Measurements from ENCODE around the gene MVB12A.
A peak's percentile ranks its signal among the peaks of the same experiment; 100 is the strongest.

MVB12A gene

DNA sequence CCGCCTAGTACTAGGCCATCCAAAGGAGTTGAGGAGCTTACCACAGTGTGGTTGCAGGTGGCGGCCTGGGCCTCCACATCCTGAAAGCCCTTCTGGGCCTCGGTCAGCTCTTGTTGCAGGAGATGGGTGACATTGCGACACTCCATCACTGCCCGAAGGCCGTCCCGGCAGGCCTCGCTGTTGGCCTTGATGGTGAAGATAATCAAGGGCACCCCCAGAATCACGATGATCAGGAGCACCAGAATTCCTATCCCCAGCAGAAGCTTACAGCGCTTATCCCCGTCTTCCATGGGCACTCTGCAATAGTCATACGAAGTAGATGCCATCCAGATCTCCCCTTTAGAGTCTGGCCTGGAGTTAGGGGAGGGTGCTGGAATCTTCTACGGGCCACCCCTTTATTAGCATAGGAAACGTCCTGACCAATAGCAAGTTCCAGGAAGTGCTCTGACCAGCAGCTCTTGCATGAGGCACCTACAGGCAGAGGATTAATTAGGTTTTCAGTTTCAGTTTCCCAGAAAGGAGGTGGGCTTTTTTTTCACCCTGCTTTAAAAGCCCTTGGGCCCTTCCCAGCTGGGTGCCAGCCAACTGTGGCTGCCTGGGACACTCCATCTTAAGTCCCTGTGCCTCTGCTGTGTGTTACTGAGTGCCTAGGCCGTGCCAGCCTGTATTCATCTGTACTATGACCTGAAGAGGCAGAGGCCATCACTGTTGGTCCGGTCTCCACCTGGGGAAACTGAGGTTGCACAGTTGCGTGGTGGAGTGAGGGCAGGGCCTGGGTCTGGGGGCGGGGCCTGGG lies 14.4 kb upstream of the MVB12A start, which contains the start of gene BST2:
BST2 (minus strand) TSS at position 381 of the 796 bp plus-strand sequence; CDS start at position 326, 55 bp downstream.
- DNase-seq = peak; percentile 55

DNA sequence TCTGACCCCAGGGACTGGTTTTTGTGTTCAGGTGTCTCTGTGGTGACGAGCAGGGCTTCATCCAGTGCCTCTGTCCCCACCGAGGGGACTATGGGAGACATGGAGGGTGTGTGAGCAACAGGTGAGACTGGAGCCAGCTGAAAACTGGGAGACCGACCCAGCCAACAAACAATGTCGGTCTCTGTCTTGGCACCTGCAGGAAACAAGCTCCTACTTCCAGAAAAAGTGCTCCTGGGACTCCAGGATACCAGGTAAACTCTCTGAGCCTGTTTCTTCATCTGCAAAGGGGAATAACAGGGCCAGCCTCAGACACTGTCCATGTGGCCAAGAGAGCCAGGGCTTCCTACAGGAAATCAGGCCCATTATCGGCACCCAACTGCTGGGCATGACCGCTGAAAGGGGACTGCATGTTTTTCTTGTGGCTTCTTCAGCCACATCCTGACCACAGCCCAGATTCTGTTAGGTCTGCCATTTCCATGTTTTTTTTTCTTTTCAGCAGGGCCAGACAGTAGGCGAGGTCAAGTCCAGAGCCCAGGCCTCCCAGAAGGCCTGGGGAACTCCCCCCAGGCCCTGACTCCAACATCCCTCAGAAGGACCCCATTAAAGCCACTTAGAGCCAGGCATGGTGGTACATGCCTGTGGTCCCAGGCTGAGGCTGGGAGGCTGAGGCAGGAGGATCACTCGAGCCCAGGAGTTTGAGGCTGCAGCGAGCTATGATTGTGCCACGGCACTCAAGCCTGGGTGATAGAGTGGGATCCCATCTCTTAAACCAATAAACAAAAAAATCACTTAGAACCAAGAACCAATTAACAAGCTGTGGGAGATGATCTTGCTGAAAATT lies 13.6 kb upstream of the MVB12A start:
- DNase-seq = no peak

DNA sequence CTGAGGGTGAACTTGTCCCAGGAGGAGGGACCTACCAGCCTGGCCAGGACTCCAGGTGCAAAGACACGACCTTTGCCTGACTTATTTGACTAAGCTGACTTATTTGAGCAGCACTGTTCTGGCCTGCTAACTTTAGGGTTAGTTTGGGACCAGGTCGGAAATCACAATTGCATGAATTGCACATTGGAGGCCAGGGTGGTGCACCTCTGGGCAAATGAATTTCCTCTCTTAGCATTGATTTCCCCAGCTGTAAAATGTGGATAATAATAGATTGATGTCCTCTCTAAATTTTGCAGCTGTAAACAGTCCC lies 13.0 kb upstream of the MVB12A start:
- no peak for DNase-seq

DNA sequence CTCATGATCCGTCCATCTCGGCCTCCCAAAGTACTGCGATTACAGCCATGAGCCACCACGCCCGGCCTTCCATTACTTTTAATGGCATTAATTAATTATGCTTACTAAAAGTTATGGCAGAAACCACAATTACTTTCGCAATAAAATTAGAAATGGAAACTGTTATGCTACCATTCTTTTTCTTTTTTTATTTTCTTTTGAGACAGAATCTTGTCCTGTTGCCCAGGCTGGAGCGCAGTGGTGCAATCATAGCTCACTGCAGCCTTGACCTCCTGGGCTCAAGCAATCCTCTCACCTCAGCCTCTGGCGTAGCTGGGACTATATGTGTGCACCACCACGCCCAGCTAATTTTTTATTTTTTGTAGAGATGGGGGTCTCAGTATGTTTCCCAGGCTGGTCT lies 9.9 kb upstream of the MVB12A start:
- no peak for DNase-seq

DNA sequence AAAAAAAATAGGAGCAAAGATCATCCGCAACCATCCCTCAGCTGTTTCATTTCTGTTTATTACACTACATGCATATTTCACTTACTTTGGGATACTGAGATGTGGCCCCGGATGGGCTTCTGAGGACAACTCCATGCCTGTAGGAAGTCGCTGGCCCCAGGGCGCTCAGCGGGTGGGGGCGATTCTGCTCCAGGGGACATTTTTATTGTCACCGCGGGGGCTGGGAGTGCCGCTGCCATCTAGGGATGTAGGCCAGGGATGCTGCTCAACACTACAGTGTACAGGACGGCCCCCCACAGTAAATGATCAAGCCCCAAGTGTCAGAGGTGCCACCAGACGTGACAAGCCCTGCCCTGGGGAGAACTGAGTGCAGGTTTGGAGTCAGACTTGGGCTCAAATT lies 8.0 kb upstream of the MVB12A start:
- no peak for DNase-seq

DNA sequence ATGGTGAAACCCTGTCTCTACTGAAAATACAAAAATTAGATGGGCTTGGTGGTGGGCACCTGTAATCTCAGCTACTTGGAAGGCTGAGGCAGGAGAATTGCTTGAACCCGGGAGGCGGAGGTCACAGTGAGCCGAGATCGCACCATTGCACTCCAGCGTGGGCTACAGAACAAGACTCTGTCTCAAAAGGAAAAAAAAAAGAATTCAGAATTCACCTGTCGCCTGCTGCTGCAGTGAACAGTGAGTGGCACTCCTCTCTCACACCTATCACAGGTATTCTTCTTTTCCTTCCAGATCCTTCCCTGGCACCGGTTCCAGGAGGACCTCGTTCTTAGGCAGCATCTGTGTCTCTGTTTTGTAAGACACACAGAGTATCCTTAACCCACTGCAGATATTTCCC lies 5.8 kb upstream of the MVB12A start:
- peak; percentile 36 for DNase-seq

DNA sequence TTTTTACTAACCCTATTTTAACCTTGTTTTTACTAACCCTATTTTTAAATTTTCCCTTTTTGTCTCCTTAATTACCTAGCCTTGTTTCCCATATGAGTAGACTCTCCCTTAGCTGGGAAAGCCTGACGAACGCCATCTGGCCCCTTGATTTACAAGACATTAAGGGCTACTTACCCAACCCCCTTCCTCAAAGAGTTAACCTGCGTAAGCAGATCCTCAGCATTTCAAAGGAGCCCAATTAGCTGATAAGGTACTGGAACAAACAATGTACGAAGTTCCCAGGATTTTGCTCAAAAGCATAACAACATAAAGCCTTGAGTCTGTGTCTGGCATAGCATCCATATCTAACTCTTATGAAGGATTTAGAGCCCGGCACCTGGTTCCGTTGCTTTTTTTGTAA lies 4.7 kb upstream of the MVB12A start:
- peak; percentile 99 for DNase-seq

DNA sequence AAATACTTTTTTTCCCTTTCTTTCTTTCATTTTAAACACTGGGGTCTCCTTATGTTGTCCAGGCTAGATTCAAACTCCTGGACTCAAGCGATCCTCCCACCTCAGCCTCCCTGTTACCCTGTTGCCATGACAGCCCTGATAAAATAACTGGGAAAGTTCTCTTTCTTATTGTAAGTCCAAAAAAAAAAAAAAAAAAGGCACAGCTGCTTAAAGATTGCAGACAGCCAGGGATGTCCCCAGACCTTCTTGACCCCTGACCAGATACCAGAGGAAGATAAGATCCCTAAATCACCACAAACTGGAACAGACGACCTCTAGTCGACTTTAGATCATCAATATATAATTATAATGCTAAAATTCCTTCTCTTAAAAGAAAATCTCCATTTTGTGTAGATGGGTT lies 1.1 kb upstream of the MVB12A start:
- no peak for DNase-seq

DNA sequence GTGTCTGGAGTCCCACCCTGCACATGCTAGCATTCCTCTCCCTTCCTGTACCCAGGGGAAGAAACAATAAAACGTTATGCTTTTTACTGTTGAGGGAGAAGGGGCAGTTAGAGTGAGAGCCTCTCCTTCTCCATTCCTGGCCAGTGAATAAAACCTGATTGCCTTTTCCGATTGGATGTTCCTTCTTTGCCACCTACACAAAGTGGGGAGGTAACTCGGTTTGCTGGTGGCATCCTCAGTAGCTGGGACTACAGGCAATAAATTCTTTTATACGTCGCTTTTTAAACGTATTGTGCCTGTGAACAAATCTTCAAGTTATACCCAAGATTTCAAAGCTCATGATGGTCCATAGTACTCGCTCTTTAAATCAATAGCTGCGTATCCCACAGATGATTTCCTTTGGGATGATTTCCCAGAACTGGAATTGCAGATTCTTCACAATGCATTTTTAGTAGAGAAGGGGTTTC lies 660 bp upstream of the MVB12A start:
- DNase-seq = no peak

DNA sequence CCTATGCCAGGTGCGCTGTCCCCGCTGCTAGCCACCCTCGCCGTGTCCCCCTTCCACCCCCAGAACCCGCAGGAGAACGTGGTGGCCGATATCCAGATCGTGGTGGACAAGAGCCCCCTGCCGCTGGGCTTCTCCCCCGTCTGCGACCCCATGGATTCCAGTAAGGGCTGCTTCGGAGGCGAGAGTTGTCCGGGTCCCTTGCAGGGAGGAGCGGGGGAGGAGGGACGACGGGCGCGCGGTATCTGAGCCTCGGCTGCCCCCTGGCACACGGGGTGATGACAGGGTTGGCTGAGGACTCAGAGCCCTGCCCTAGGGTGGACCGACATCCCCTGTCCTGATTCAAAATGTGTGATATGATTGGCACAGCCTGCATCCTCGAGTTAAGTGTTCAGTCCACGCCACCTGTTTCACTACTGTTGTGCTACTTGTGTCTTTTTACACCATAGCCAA lies 653 bp downstream of the MVB12A start:
- DNase-seq = peak; percentile 81

DNA sequence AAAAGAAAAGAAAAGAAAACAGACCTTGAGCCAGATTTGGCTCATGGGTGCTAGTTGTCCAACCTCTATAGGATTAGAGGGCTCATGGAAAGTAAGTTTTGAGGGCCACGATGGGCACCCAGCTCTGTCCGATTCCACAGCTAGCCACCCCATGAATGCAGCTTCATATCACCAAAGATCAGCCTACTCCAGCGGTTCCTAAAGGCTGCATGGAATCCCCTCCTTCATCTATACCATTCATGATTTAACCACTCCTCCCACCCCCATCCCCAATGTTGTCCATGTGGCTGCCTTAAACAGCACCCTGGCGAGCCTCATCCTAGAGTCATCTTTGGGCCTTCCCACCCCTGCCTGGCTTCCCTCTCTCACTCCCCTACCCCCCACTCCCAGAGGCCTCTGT lies 2.1 kb downstream of the MVB12A start:
- no peak for DNase-seq

DNA sequence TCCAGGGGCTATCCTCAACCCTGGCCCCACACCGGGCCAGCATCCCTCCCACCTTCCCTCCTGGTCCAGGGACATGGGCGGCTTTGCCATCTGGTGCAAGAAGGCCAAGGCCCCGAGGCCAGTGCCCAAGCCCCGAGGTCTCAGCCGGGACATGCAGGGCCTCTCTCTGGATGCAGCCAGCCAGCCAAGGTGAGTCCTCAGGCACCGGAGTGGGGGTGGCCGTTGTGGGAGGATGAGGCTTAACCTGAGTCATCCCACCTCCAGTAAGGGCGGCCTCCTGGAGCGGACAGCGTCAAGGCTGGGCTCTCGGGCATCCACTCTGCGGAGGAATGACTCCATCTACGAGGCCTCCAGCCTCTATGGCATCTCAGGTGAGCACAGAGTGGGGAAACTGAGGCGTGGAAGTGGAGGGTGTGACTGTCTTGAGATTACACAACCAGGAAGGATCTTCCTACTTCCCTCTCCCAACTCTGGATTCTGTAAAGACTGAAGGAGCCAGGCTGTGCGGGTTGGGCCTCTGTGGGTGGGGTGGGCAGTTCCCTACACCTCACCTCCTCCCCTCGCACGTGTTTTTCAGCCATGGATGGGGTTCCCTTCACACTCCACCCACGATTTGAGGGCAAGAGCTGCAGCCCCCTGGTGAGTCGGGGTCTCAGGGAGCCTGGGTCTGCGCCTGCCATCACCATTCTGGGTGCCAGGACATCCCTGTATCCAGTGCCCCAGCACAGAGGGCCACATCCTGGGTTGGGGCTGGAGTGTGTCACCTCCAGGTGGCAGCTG lies 3.8 kb downstream of the MVB12A start:
- no peak for DNase-seq

DNA sequence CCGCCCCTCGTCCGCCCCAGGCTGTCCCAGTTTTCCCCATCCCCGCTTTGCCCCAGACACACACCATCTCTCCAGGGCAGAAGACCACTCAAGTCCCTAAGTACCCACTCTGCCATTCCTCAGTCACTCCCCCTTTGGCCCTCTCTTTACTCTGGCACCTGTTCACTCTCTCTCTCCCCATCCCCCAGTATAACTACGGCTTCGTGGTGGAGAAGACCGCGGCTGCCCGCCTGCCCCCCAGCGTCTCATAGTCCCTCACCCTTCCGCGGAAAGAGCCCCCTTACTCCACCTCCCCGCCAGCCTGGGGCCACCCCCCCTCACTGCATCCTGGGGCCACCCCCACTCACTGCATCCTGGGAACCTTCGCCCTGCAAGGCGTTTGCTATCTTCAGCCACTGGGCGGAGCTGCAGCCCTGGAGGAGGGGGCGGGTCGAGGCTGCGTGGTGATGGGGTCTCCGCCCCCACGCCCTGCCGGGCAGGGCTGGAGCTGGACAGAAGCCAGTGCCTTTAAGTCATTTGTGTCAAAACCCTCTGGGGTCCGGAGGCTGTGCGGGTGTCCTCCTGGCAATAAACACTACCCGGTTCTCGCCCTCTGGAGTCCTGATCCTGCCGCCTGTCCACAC lies 5.0 kb downstream of the MVB12A start:
- DNase-seq = peak; percentile 92

DNA sequence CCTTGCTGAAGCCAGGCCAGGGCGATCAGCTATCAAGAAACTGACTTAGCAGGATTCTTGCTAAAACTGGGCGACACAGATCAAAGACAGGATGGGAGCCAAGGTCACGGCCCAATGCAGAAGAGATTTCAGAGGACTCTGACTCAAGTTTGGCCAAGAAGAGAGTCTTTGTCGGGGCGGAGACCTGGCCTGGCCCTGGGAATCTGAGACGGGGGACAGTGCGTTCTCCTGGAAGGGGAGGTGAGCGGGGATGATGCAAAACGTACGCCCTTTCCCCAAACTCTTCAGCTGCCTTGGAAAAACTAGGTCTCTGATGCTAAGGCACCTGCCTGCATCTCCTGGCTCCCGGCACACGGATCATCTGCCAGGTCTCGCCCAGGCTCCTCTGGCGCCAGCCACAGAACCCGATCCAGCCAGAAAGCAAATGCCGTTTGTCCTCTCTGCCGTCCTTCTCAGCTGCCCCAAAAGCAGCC lies 9.8 kb downstream of the MVB12A start:
- DNase-seq = no peak

DNA sequence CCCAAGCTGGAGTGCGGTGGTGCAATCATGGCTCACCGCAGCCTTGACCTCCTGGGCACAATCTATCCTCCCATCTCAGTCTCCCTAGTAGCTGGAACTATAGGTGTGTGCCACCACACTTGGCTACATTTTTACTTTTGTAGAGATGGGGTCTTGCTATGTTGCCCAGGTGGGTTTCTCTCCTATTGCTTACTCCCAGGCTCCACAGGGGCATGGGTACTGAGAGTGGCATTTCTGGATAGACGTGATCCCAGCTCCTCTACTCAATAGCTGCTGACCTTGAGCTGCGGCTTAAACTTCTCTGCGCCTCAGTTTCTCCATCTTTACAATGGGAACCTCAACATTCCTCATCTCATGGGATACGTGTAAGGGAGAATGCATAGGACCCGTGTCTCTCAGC lies 11.6 kb downstream of the MVB12A start:
- no peak for DNase-seq

DNA sequence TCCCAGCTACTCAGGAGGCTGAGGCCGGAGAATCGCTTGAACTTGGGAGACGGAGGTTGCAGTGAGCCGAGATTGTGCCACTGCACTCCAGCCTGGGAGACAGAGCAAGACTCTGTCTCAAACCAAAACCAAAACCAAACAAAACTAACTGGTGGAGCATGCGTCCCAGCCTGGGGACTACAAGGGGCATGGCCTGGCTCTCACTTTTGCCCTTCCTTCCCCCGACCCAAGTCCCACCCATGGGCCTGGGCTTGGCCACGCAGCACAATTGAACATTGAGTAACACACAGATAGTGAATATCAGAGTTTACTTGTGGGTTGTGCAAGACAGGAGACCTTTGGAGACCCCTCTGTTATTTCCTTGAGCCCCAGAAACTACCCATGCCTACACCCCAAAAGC lies 15.4 kb downstream of the MVB12A start:
- no peak for DNase-seq

DNA sequence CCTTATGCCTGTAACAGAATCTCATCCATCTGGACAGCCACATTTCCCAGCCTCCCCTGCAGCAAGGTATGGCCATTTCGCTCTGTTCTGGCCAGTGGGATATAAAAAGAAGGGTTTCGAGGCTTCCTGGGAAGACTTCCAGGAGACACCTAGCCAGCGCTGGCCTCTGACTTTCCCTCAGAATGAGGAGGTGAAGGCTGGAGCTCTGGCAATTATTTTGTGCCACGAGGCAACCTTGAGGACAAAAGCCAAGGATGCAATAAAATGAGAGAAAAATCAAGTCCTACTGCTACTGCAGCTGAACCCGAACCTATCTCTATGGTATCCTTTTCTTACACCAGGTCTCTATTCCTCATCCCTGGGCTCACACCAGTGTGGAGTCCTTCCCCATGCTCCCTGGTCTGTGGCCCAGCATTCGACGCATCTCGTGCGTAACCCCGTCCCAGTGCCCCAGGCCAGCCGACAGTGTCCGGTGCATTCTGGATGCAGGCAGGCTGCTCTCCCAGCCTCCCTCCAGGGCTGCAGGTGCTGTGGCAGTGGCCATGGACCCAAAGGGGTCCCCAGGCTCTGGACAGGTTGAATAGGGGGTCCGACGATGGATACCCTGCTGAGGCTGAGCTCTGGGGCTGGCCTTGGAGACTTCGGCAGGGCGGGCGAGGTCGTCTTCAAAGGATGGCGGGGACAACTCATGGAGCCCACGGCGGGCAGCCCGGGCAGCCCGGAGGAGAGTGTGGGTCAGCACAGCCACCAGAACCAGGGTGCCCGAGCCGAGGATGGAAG lies 16.4 kb downstream of the MVB12A start:
- no peak for DNase-seq

DNA sequence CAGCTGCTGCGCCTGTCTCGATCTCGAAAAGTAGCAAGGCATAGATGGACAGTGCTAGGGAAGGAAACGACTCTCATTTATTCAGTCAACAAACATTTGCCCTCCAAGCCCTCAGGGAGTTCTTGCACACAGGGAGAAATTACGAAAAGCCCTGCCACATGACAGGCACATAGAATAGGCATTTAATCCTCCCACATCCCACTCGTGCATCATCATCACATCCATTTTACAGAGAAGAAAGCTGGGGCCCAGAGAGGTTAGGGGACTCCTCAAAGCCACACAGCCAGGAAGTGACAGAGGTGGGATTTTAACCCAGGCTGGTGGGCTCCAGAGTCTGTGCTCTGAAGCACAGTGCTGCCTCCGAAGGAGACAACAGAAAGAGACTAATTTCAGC lies 17.0 kb downstream of the MVB12A start:
- no peak for DNase-seq

DNA sequence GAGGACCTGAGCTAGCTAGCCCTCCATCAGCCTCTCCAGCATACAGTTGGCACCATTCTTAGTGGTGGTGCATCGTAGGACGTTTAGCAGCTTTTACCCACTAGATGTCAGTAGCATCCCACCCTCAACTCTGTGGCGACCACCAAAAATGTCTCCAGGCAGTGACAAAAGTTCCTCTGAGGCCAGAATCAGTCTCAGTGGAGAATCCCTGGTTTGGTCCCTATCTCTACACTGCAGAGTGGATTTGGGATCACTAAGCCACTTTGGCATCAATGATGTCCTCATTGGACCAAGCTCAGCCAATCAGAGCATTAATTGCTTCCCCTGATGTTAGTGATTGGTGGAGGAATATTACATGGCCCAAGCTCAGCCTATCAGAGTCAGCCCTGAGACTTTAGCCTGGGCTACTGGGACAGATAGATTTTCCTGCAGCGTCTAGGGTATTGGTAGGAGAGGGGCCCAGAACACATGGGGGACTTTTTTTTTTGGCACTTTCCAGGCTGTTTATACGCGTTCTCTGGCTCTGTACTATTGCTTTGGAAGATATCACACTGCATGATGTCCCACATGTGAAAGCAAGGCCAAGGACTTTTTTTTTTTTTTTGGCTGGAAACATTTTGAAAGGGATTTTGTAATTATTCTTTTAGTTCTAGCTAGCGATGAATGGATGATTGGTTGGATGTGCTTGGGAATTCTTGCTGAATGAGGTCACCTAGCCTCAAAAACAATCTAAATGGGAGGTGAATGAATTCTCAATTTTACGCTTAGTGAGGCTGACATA lies 21.6 kb downstream of the MVB12A start:
- peak; percentile 81 for DNase-seq

DNA sequence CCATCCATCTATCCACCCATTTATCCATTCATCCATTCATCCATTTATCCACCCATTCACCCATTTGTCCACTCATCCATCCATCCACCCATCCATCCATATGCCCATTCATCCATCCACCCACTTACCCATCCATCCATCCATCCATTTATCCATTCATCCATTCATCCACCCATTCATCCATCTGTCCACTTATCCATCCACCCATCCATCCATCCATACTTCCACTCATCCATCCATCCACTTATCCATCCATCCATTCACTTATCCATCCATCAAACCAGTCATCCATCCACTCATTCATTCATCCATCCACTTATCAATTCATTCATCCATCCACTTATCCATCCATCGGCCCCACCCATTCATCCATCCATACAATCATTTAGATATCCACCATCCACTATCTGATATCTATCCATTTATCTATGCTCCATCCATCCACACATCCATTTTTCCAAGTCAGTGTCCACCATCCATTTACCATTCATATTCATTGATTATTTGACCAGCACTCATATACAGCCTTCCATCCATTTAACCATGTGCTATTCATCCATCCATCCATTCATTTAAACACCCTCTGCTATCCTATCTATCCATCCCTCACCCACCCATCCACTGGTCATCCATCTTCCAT lies 25.8 kb downstream of the MVB12A start:
- DNase-seq = no peak

DNA sequence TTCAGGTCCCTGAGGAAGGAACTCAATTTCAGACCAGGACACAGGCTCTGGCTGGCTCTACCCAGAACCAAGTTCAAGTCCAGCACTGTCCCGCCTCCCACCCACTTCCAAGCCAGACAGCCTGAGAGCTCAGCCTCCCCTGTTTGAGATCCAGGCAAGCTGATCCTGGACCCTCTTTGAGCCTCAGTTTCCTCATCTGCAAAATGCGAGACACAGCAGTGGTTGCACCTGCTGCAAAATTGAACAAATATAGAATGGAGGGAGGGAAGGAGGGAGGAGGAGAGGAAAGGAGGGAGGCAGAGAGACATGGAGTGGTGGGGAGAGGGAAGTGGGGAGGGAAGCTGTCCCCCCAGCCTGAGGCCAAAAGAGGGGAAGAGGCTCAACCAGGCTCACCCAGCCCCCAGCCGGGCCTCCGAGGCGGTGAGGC lies 27.9 kb downstream of the MVB12A start:
- no peak for DNase-seq

Measured in NCI-H82 (cell line).